GM19395 (cell line): ENCODE measurements around the gene OR1S2.
"Not testable (repeated sequence)": the region's sequence is repeated elsewhere in the genome, so short reads cannot be mapped to it uniquely, and the experiment has no call there.

ENCODE experiments used
- ATAC-seq: cut with Tn5 transposase; IDR thresholded peaks from one replicate; pipeline ENCODE4 v1.9.1; 2021; ENCODE audit warnings: mild to moderate bottlenecking, moderate library complexity; ENCODE audit not compliant: unreplicated experiment

Gene OR1S2, protein sequence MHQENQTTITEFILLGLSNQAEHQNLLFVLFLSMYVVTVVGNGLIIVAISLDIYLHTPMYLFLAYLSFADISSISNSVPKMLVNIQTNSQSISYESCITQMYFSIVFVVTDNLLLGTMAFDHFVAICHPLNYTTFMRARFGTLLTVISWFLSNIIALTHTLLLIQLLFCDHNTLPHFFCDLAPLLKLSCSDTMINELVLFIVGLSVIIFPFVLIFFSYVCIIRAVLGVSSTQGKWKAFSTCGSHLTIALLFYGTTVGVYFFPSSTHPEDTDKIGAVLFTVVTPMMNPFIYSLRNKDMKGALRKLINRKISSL

GRCh38 chr11:58204042-58204441, at the start of gene OR1S2:
TSS of gene OR1S2 (minus strand) at chr11:58204142. CDS start at chr11:58204142, 0 bp downstream.
- ATAC-seq = no peak

- no peak for ATAC-seq
These were observed 40.0 kb upstream of the OR1S2 start for GRCh38 chr11:58243954-58244353.

DNA sequence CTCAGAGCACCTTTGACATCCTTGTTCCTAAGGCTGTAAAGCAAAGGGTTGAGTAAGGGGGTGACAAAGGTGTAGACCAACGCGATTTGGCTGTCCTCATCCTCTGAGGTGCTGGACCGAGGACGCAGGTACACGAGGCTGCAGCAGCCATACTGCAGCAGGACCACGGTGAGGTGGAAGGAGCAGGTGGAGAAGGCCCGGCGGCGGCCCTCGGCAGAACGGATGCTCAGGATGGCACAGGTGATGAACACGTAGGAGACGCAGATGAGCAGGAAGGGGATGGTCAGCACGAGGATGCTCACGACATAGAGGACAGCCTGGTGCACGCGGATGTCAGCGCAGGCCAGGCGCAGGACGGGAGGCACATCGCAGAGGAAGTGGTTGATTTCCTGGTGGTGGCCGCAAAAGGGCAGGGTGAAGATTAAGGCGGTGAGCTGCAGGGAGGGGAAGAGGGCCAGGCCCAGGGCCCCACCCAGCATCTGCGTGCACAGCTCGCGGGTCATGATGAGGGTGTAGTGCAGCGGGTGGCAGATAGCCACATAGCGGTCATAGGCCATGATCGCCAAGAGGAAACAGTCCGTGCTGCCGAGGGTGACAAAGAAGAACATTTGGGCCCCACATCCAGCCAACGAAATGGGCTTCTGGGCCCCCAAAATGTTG, 24.1 kb upstream of the OR1S2 start:
- ATAC-seq = no peak

DNA sequence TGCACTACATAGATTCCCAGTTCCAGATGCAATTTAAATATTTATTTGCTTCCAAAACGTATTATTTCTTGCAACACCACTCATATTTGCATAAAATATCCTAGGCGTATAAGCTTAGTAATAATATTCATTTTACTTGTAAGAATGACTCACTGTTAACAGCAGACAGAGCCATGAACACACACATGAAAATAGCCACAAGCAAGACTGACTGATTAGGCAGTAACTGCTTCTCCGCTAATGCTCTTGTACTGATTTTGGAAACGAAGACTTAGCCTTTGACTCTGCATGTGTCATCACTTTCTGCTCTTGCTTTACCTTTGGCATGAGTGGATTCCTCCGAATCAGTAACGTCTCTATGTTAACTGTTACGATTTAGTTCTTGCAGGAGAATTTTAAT, 18.8 kb upstream of the OR1S2 start:
- no peak for ATAC-seq

DNA sequence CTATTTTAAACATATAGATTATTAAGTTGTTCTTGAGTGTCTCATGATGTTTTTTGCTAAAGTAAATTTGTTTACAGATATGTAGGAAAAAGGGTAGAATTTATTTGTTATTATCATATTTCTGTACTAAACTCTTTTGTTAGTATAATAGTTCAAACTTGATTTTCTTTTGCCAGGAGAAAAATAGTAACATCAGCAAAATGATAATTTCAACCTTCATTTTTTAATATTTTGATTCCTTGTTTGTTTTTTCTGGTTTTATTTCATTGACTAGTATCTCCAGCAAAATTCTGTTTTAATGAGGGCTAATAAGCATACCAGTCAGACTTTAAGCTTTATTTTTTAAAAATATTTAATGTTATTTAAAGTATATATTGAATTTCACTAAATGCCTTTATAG, 12.5 kb upstream of the OR1S2 start:
- no peak for ATAC-seq

GRCh38 chr11:58212420-58212819, 8.5 kb upstream of the OR1S2 start, which contains the start of gene OR1S1:
TSS of gene OR1S1 (plus strand) at chr11:58212720.
- ATAC-seq = not testable (repeated sequence)

DNA sequence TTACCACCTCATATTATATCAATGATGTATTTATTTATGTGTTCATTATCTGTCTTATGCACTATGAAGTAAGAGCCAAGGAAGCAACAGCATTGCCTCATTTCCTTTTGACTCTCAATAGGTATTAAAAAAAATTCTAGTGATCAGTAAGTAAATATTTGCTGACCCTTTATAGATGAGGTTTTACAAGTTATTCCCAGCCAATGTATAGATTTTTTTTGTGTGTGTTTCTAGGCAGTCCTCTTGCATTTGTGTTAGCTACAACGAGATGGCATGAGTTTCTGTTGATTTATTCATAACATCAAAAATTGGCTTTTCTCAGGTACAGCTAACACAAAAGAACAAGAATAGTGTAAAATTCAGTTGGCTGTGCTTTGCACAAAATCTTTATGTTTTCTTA, 4.7 kb downstream of the OR1S2 start:
- ATAC-seq = no peak

DNA sequence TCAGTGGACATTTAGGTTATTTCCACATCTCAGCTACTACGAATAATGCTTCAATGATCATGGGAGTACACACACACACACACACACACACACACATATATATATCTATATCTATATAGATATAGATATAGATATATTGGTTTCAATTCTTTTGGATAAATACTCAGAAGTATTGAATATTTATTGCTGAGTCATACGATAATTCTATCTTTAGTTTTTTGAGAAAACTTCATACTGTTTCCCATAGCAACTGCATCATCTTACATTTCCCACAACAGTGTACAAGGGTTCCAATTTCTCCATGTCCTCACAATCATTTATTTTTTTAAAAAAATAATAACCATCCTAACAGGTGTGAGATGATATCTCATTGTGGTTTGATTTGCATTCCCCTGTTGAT, 8.0 kb downstream of the OR1S2 start:
- no peak for ATAC-seq

DNA sequence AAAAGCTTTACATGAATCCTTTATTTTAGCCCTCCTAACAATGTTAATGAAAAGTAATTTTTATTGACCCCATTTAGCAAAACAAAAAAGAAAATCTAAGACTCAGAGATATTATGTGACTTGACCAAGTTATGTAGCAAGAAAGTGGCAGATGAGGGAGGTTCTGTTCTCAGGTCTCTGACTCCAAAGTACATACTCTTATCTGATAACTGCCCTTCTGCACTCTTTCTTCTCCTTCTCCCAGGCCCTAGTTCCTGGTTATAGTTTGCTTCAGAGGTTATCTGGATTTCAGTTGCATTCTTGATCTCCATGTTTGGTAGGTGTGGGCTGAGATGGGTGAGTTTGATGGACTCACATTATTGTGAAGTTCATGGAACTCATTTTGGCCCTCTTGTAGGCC, 10.6 kb downstream of the OR1S2 start:
- no peak for ATAC-seq

GRCh38 chr11:58192229-58192628, 11.7 kb downstream of the OR1S2 start:
- no peak for ATAC-seq

DNA sequence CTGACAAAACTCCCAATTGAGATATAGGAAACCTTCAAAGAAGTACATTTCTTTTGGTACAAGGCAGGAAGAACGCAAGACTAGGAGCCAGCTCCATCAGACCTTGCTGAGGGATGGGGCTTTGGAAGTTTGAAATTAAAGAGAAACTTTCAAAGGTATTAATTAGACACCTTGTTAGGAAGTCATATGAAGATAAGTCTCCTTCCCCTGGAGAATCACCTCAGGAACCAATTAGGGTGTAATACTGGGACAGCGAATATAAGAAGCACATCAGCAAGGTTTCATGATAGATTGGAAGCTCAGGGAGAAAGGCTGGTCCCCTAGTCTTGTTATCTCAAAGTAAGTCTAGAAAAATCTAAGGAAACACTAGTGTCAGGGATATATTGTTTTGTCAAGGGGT, 15.2 kb downstream of the OR1S2 start, which contains the start of gene OR9Q2:
Gene OR9Q2 (plus strand): TSS at position 301 of the 400 bp plus-strand sequence. CDS start 1,421 bp downstream, outside the sequence.
- ATAC-seq = no peak

DNA sequence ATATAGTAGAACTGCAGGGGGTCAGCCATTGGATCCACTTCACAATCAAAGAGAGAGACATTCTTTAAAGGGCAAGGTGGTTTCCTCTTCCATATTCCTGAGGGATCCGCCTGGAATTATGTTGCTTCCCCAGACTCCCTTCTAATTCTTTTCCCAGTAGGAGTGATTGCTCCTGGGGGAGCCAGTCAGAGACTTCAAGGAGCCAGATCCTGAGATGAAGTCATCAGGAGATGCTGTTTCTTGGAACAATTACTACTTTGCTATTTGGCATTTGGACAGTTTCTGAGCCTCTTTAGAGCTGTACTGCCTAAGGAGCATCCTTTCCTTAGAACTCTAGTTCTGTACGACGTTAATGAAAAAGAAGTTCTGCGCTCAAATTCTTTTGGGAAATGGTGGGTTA, 17.0 kb downstream of the OR1S2 start:
- no peak for ATAC-seq

DNA sequence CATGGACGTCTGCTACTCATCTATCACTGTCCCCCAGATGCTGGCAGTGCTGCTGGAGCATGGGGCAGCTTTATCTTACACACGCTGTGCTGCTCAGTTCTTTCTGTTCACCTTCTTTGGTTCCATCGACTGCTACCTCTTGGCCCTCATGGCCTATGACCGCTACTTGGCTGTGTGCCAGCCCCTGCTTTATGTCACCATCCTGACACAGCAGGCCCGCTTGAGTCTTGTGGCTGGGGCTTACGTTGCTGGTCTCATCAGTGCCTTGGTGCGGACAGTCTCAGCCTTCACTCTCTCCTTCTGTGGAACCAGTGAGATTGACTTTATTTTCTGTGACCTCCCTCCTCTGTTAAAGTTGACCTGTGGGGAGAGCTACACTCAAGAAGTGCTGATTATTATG, 24.3 kb downstream of the OR1S2 start:
- no peak for ATAC-seq

DNA sequence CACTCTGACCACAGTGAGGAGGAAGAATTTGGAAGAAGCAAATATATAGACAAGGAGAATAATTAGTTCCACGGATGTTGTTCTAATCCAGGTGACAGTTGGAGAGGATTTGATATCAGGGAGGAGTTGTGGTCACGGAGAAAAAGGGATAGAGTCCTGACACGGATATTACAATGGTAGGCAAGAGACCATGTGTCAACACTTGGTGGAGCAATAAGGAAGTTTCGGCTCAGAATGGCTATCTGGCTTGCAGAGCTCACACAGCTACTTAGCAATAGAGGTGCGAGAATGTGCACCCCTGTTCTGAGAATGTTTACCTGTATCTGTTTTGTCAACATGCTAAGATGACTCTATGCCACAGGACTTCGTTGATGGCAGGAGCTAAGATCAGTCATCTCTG, 25.5 kb downstream of the OR1S2 start:
- ATAC-seq = no peak

- no peak for ATAC-seq
These were observed 26.4 kb downstream of the OR1S2 start for GRCh38 chr11:58177409-58178054.

- no peak for ATAC-seq
These were observed 38.3 kb downstream of the OR1S2 start for GRCh38 chr11:58165504-58166106.

- ATAC-seq = no peak
These were observed 39.0 kb downstream of the OR1S2 start for GRCh38 chr11:58164990-58165389.

GRCh38 chr11:58164389-58164788, 39.6 kb downstream of the OR1S2 start:
- ATAC-seq = no peak
